ENCODE data around the gene PTPRF. TPM values are rescaled to one million over a fixed set of nuclear protein-coding genes. Genes with fewer than 3 reads are reported as not detected.
"Not testable (repeated sequence)": the region's sequence is repeated elsewhere in the genome, so short reads cannot be mapped to it uniquely, and the experiment has no call there.

The PTPRF gene
- 128 and 259 TPM in 2 replicates for total RNA-seq

- no peak for DNase-seq (ENCODE audit: low read depth)
These were observed at the start of gene PTPRF for GRCh38 chr1:43530483-43531106. PTPRF (plus strand) TSS chr1:43530883; CDS start chr1:43545076, 14,193 bp downstream.

- no peak for DNase-seq (ENCODE audit: low read depth)
These were observed 49.2 kb upstream of the PTPRF start for GRCh38 chr1:43481491-43481890.

GRCh38 chr1:43482215-43482614 is 48.5 kb upstream of the PTPRF start:
- DNase-seq (ENCODE audit: low read depth) = no peak

GRCh38 chr1:43484367-43484766 is 46.3 kb upstream of the PTPRF start:
- DNase-seq (ENCODE audit: low read depth) = no peak

GRCh38 chr1:43488165-43488564 is 42.5 kb upstream of the PTPRF start:
- DNase-seq (ENCODE audit: low read depth) = no peak

GRCh38 chr1:43491061-43491460 is 39.6 kb upstream of the PTPRF start:
- DNase-seq (ENCODE audit: low read depth) = peak; percentile 65

GRCh38 chr1:43492826-43493225 is 37.9 kb upstream of the PTPRF start:
- no peak for DNase-seq (ENCODE audit: low read depth)

GRCh38 chr1:43493661-43494450 is 36.8 kb upstream of the PTPRF start:
- no peak for DNase-seq (ENCODE audit: low read depth)

- no peak for DNase-seq (ENCODE audit: low read depth)
These were observed 35.5 kb upstream of the PTPRF start for GRCh38 chr1:43495204-43495603.

GRCh38 chr1:43499898-43500297 is 30.8 kb upstream of the PTPRF start:
- no peak for DNase-seq (ENCODE audit: low read depth)

GRCh38 chr1:43501806-43502205 is 28.9 kb upstream of the PTPRF start:
- not testable (repeated sequence) for DNase-seq (ENCODE audit: low read depth)

GRCh38 chr1:43503534-43503933 is 27.1 kb upstream of the PTPRF start:
- DNase-seq (ENCODE audit: low read depth) = no peak

- no peak for DNase-seq (ENCODE audit: low read depth)
These were observed 25.5 kb upstream of the PTPRF start for GRCh38 chr1:43505077-43505780.

GRCh38 chr1:43506233-43506632 is 24.4 kb upstream of the PTPRF start:
- no peak for DNase-seq (ENCODE audit: low read depth)

GRCh38 chr1:43507296-43508295 is 23.1 kb upstream of the PTPRF start:
- no peak for DNase-seq (ENCODE audit: low read depth)

GRCh38 chr1:43509007-43509739 is 21.5 kb upstream of the PTPRF start:
- no peak for DNase-seq (ENCODE audit: low read depth)

GRCh38 chr1:43509740-43510375 is 20.8 kb upstream of the PTPRF start:
- DNase-seq (ENCODE audit: low read depth) = no peak

- no peak for DNase-seq (ENCODE audit: low read depth)
These were observed 20.1 kb upstream of the PTPRF start for GRCh38 chr1:43510621-43511020.

- DNase-seq (ENCODE audit: low read depth) = no peak
These were observed 19.3 kb upstream of the PTPRF start for GRCh38 chr1:43511394-43511793.

GRCh38 chr1:43512133-43512532 is 18.6 kb upstream of the PTPRF start:
- no peak for DNase-seq (ENCODE audit: low read depth)
